Stimulated activated CD4-positive, alpha-beta T cell treated with anti-CD3 and anti-CD28 coated beads, TNF-alpha, amount 100 ng/mL, for 4 hours (primary cell): ENCODE measurements around the gene BANF1.

Experiments used
- DNase-seq, 3 experiments: peaks; one replicate each; pipeline ENCODE4 v3.0.0-alpha.2; 2020; ENCODE audit warnings: low read depth in 3 of 3

Gene BANF1

GRCh38 chr11:66037327-66037726 lies 35.0 kb downstream of the BANF1 start:
- DNase-seq = no peak

GRCh38 chr11:66039765-66040164 lies 37.5 kb downstream of the BANF1 start:
- DNase-seq = no peak

DNA sequence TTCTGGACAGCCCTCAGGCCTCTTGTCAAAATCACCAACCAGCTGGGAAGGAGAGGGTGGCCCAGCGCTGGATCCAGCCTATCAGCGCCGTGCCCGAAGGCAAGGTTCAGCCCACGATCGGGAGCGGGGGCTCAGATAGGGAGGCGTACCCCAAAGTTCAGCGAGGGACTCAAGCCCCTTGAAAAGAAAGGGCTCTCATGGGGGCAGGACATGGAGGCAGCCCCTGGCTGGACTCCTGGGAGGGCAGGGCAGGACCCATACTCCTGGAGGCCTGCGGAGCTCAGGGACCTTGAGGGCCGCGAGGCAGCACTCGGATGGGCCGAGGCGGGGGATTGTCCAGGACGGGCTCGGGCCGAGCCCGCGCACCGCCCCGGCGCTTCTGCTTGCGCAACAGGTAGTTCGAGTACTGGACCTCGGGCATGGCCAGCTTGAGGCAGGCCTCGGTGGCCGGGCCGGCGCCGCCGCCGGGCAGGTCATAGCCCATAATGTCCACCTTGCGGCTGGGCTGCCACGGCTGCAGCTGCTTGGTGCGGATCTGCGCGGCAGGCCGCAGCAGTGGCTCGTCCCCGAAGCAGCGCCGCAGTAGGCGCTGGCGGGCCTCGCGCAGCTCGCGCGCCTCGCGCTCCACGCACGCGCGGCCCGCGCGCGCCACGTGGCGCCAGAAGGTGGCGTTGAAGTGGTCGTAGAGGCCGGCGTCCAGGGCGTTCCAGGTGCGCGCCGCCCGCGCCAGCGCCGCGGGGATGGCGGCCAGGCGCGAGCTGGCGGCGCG lies 40.1 kb downstream of the BANF1 start:
- DNase-seq = no peak

DNA sequence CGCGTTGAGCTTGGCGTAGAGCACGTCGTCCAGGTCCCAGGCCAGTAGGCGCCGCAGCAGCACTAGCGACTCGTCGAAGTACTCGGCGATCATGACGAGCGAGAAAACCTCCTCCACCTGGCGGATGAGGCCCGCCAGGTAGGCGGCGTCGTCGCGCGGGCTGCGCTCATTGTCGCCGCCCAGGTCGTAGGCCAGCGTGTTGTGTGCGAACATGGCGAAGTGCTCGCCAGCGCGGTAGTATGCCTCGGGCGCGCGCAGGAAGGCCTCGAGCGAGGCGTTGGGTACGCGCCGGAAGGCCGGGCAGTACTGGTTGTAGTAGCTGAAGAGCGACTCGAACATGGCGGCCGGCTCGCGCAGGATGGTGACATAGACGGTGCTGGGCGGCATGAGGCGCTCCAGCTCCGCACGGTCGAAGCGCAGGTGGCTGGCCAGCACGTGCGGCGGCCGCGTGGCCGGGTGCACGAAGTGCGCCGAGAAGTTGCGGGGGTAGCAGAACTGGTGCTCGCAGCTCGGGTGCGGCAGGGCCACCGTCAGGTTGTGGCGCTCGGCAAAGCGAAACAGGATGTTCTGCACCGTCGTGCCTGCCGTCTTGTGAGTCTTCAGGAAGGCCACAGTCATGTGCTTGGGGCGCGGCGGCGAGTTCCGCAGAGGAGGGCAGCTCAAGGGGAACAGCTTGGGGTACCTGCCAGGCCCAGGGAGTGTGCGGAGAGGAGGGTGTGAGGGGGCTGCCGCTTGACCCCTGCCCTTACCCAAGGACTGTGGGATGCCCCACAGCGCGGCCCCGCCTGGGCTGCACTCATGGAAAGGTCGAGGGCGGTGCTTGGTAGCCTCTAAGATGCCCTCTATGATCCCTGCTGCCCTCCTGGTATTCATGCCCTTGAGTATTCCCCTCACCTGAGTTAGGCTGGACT lies 40.9 kb downstream of the BANF1 start:
- no peak for DNase-seq

DNA sequence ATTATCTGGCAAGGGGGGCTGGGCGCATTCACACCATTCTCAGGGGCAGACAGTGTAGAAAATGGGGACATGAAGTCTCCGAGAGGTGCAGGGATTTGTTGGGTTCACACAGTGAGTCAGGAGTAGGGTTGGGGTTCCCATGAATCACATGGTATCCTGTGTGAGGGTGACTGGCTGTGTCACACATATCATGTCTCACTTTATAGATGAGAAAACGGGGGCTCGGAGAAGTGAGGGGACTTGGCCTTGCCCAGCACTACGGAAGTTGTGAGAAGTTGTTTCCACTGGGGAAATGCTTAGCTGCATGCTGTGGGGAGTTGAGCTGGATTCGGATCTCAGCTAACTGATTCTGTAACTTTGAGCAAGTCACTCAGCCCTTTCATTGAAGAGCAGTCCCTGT lies 42.5 kb downstream of the BANF1 start:
- no peak for DNase-seq

DNA sequence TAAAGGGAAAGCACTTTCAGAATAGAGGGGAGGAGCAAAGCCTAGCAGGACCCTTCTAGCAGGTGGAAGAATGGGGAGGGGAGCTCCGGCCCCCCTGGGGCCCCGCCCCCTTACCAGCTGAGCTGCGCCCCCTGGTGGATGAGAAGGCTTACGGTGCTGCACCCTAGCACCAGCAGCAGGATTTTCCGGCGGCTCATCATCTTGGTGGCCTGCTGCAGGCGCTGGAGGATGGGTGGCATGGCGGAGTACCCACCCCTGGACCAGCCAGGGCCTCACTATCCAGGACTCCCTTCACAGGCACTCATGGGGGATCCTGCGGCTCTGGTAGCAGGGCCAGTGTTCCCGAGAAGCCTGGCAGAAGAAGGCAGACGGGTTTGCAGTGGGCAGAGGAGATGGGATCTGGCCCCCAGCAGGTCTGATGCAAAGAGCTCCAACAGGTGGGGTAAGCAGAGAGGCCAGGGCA lies 42.9 kb downstream of the BANF1 start:
- DNase-seq = peak; percentile 72 to 78 (median 73)

- no peak for DNase-seq
These were observed 44.6 kb downstream of the BANF1 start for GRCh38 chr11:66046901-66047300.

DNA sequence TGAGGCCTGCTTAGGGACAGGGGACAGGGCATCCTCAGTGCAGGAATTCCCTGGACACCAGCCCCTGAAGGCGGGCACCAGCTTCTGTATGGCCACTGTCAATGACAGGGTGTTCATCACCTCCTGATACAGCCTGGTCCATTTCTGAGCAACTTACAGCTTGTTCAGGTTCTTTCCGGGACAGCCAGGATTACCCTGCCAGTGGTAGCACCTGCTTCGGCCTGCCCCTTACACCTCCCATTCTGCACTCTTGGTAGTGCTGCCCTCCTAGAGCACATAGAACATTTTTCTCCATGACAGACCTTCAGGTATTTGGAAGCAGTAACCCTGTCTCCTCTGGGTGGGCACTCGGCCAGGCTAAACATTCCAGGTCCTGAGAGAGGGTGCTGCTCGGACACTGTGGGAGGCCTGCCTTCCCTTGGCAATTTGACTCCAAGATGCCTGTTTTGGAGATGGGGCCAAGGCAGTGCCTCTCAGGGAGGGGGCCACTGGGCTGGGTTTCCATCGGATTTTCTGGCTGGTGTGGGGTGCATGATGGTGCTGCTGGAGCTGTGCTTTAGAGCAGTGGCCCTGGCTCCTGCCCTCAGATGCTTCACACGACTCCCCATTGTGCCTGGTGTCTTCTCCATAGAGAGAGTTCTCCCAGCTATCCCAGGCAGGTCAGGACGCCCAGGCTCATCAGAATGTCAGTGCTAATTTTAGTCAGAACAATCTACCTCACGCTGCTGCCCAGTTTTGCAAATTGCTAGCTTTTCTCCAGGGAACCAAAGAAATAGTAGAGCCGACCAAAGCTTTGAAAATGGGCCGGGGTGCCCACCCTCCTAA lies 45.5 kb downstream of the BANF1 start:
- no peak for DNase-seq

GRCh38 chr11:66048547-66049323 lies 46.4 kb downstream of the BANF1 start, which contains the start of gene GAL3ST3:
TSS of gene GAL3ST3 (minus strand) at chr11:66049161. CDS start at chr11:66045415, 3,746 bp downstream.
- no peak for DNase-seq

DNA sequence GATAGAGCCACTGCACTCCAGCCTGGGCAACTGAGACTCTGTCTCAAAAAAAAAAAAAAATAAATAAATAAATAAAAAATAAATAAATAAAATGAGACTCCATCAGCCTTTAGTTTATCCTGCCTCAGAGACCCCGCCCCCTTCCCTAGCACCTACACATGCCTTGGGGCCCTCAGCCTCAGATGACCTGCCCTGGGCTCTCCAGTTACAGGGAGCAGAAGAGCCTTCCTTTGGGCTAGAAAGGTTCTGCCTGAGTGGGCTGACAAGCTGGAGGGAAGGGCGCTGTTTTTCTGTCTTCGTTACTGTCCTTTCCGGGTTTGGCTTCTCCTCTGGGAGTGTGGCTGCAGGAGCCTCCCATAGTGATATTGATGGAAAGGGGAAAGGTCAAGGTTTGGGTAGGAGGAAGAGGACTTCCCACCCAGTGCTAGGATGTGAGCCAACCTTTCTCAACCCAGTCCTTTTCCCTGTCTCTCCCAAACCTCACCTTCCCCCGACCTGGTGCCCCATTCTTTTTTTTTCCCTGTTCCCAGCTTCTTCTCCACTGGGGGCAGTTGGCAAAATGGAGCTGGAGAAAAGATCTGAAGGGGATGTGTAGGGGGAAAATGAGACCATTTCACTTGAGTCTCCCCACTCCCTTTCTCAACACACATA lies 48.4 kb downstream of the BANF1 start:
- no peak for DNase-seq

DNA sequence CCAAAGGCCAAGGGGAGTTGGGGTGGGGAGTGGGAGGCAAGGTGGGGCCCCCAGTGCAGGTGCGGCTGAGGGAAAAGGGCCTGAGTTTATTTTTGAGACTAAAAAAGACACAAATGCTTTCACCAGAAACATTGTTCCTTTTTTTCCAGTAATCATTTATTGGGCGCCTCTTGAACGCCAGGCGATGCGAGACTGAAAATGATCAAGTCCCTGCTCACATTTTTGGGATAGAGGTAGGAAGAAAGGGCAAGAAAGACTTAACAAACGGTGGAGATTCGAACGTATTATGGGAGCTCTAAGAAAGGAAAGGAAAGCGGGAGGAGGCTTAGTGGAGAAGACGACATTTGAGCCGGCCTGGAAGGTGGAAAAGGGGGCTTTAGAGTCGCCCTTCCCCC lies 49.1 kb downstream of the BANF1 start:
- no peak for DNase-seq

DNA sequence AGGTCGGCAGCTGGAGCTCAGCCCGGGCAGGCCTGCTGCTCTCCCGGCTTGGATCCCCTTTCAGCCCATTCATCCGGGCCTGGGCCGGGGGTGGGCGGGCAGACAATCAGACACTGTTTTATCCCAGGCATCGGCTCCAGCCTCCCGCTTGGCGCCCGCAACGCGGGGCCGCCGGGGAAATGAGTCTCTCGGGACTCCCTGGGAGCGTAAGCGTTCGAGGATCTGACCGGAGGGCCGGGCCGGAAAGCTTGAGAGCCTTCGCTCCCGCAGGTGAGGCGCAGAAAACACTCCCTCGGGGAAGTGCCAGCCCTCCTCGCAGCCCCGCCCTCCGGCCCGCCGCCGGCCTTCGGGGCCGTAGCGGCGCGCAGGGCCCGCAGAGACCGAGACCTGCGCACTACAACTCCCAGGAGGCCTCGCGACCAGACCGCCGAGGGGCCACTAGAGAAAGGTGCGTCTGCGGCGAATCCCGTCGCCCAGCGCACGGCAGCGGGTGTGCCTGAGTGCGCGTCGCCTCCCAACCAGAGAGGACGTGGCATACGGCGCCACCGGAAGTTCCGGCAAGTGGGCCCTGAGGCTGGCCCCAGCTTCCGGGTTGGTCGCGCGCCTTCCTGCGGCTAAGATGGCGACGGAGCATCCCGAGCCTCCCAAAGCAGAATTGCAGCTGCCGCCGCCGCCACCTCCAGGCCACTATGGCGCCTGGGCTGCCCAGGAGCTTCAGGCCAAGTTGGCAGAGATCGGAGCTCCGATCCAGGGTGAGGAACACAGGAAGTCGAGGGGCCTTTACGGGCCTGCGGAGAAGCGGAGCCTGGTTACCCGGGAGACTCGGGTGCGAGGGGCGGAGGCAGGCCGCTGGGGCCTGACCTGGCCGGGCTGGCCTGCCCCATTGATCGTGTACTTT lies 49.7 kb downstream of the BANF1 start, which contains the start of gene SF3B2:
Gene SF3B2 (plus strand): TSS at position 599 of the 898 bp plus-strand sequence. CDS start 21 bp downstream, at position 620.
- peak; percentile 80 to 91 (median 86) for DNase-seq

DNA sequence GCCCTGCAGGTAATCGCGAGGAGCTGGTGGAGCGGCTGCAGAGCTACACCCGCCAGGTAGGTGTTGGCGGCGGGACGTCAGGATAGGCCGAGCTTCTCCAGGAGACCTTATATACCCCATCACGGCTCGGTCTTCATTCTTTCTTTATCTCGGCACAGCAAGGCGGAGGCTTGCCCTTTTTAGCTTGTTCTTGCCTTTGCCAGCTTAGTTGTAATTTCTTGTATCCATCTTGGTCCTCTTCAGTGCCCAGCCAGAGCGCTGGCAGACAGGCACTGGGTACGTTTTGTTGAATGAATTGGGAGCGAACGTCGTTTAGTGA lies 50.3 kb downstream of the BANF1 start:
- no peak for DNase-seq
